Neuronal stem cell (in vitro differentiated cells): Measurements from ENCODE around the gene KCNQ1.

Experiments used
- DNase-seq: peaks from one replicate; pipeline ENCODE4 v3.0.0-alpha.2; 2013; ENCODE audit warnings: low spot score
- H2AFZ ChIP-seq: one replicate; pipeline ENCODE4 v1.6.1; 2013; ENCODE audit warnings: mild to moderate bottlenecking, low read length, inconsistent platforms
- H2AK5ac ChIP-seq: 2 replicates; pipeline ENCODE4 v1.6.1; 2013; ENCODE audit warnings: low read depth, mild to moderate bottlenecking, inconsistent platforms, low read length, moderate library complexity, mixed read lengths
- H2BK120ac ChIP-seq: 2 replicates; pipeline ENCODE4 v1.6.1; 2013; ENCODE audit warnings: low read depth, mild to moderate bottlenecking, inconsistent platforms, low read length, moderate library complexity, mixed read lengths
- H2BK12ac ChIP-seq: one replicate; pipeline ENCODE4 v1.6.1; 2013; ENCODE audit warnings: low read length, inconsistent platforms
- H2BK15ac ChIP-seq: 2 replicates; pipeline ENCODE4 v1.6.1; 2013; ENCODE audit warnings: mild to moderate bottlenecking, low read length, inconsistent platforms, mixed read lengths
- H2BK5ac ChIP-seq: one replicate; pipeline ENCODE4 v1.6.1; 2013; ENCODE audit warnings: inconsistent platforms, mild to moderate bottlenecking, low read length, moderate library complexity
- H3K14ac ChIP-seq: one replicate; pipeline ENCODE4 v1.6.1; 2013; ENCODE audit warnings: low read length, inconsistent platforms
- H3K18ac ChIP-seq: 2 replicates; pipeline ENCODE4 v1.6.1; 2013; ENCODE audit warnings: low read length, inconsistent platforms
- H3K23ac ChIP-seq: 2 replicates; pipeline ENCODE4 v1.6.1; 2013; ENCODE audit warnings: low read depth, mild to moderate bottlenecking, mixed read lengths, low read length, inconsistent platforms; ENCODE audit not compliant: poor library complexity
- H3K27ac ChIP-seq: replicated peaks from 3 replicates; pipeline ENCODE4 v1.5.1; 2013; ENCODE audit warnings: low read length, inconsistent platforms
- H3K27me3 ChIP-seq, 3 experiments: 2 replicates each; pipeline ENCODE4 v1.6.1; 2013; ENCODE audit warnings: low read length in 3 of 3, mild to moderate bottlenecking in 2 of 3, inconsistent platforms in 1 of 3, low read depth in 1 of 3, mixed read lengths in 1 of 3, moderate library complexity in 1 of 3; ENCODE audit not compliant: control insufficient read depth in 3 of 3, insufficient read depth in 3 of 3
- H3K36me3 ChIP-seq, 2 donors: replicated peaks in 1 of 2; 2 replicates each; pipeline ENCODE4 v1.6.1; 2013; ENCODE audit warnings: low read length in 2 of 2; ENCODE audit not compliant: control insufficient read depth in 2 of 2, insufficient read depth in 2 of 2
- H3K4ac ChIP-seq: 2 replicates; pipeline ENCODE4 v1.6.1; 2013; ENCODE audit warnings: inconsistent platforms, mild to moderate bottlenecking, low read length, moderate library complexity
- H3K4me1 ChIP-seq, 2 donors: 1 replicate in 1 of 2; 2 replicates in 1 of 2; pipeline ENCODE4 v1.6.1; 2013; ENCODE audit warnings: low read length in 2 of 2, low read depth in 1 of 2; ENCODE audit not compliant: control insufficient read depth in 2 of 2, insufficient read depth in 1 of 2
- H3K4me2 ChIP-seq: one replicate; pipeline ENCODE4 v1.6.1; 2013; ENCODE audit warnings: mild to moderate bottlenecking, low read length, inconsistent platforms; ENCODE audit not compliant: insufficient read depth, poor library complexity, severe bottlenecking
- H3K4me3 ChIP-seq, 2 donors: 2 replicates each; pipeline ENCODE4 v1.5.1; 2013; ENCODE audit warnings: low read length in 2 of 2, mild to moderate bottlenecking in 2 of 2, inconsistent platforms in 1 of 2, moderate library complexity in 1 of 2
- H3K79me1 ChIP-seq: one replicate; pipeline ENCODE4 v1.6.1; 2013; ENCODE audit warnings: low read depth, mild to moderate bottlenecking, inconsistent platforms, low read length, moderate library complexity
- H3K9ac ChIP-seq: one replicate; pipeline ENCODE4 v1.6.1; 2013; ENCODE audit warnings: mild to moderate bottlenecking, low read depth, low read length, inconsistent platforms; ENCODE audit not compliant: poor library complexity
- H3K9me3 ChIP-seq, 2 donors: replicated peaks in 1 of 2; 2 replicates each; pipeline versions ENCODE3 to v1.6.1; 2013; ENCODE audit warnings: low read length in 2 of 2, mild to moderate bottlenecking in 2 of 2, inconsistent platforms in 1 of 2, low read depth in 1 of 2, mixed read lengths in 1 of 2, moderate library complexity in 1 of 2; ENCODE audit not compliant: control insufficient read depth in 2 of 2, insufficient read depth in 1 of 2
- H4K8ac ChIP-seq: one replicate; pipeline ENCODE4 v1.6.1; 2013; ENCODE audit warnings: low read depth, mild to moderate bottlenecking, inconsistent platforms, low read length, moderate library complexity
- H4K91ac ChIP-seq: one replicate; pipeline ENCODE4 v1.6.1; 2013; ENCODE audit warnings: low read length, low read depth, mild to moderate bottlenecking, inconsistent platforms; ENCODE audit not compliant: poor library complexity
- WGBS, 2 donors: extraction: QIAGEN DNeasy Blood & Tissue Kit; methylation state at CpG; one replicate each; pipeline ENCODE4 v1.1.7; 2013; ENCODE audit warnings: missing lambda C conversion rate in 2 of 2, mixed read lengths in 1 of 2; ENCODE audit not compliant: insufficient read length in 2 of 2, insufficient replicate concordance in 1 of 2; ENCODE audit errors: extremely low coverage in 2 of 2; 5-methylcytosine and 5-hydroxymethylcytosine counted together

Gene KCNQ1

GRCh38 chr11:2524446-2525165, 79.8 kb downstream of the KCNQ1 start:
- H3K79me1 ChIP-seq: no peaks in the 10 kb centered on the region
- peaks cover 0 to 23% (median 4%) of the 10 kb centered on the region in 3 experiments for H3K27me3 ChIP-seq
- DNase-seq: no peak

GRCh38 chr11:2525166-2525861, 80.5 kb downstream of the KCNQ1 start:
- H3K14ac ChIP-seq: no peak overlapping the region
- peak overlapping the region in 1 of 2 donors; percentile 19 for H3K4me3 ChIP-seq
- peak overlapping the region; percentile 41 for H2BK12ac ChIP-seq
- H3K4me2 ChIP-seq: no peak overlapping the region
- peaks cover 0 to 23% (median 4%) of the 10 kb centered on the region in 3 experiments for H3K27me3 ChIP-seq
- H4K91ac ChIP-seq: no peak overlapping the region
- peak overlapping the region; percentile 84 for H2AK5ac ChIP-seq
- H3K79me1 ChIP-seq: no peaks in the 10 kb centered on the region
- peak overlapping the region; percentile 89 for H2BK15ac ChIP-seq
- H3K36me3 ChIP-seq: no peaks in the 10 kb centered on the region
- peak overlapping the region; percentile 28 for H2BK120ac ChIP-seq
- peak overlapping the region; percentile 90 for H3K18ac ChIP-seq
- H3K4me1 ChIP-seq: no peaks in the 10 kb centered on the region
- no peak overlapping the region for H3K27ac ChIP-seq
- H3K9me3 ChIP-seq: no peaks in the 10 kb centered on the region
- H3K23ac ChIP-seq: peak overlapping the region; percentile 85
- peak overlapping the region; percentile 39 for H2BK5ac ChIP-seq
- no CpG with 5 or more reads among the region's 17 CpGs for WGBS, 2 donors
- no peak overlapping the region for H2AFZ ChIP-seq
- no peak overlapping the region for H3K9ac ChIP-seq
- DNase-seq: no peak
- no peak overlapping the region for H3K4ac ChIP-seq
- peak overlapping the region; percentile 82 for H4K8ac ChIP-seq

More at GRCh38 chr11:2524446-2525165, 79.8 kb downstream of the KCNQ1 start:
- Histone ChIP-seq H3K9me3 (no peaks in the 10 kb centered on the region), H3K4me1 (no peaks in the 10 kb centered on the region), H2AFZ (no peak overlapping the region), H4K8ac (no peak overlapping the region), H2BK15ac (no peak overlapping the region), H3K27ac (no peak overlapping the region), H2AK5ac (peak overlapping the region; percentile 84), H3K36me3 (no peaks in the 10 kb centered on the region), H3K4me3 (no peak overlapping the region), H3K14ac (peak overlapping the region; percentile 21), H3K23ac (peak overlapping the region; percentile 52), H2BK5ac (peak overlapping the region; percentile 66), H3K18ac (peak overlapping the region; percentile 80), H4K91ac (no peak overlapping the region), H2BK120ac (peak overlapping the region; percentile 28), H3K4me2 (peak overlapping the region; percentile 11), H2BK12ac (no peak overlapping the region), H3K9ac (peak overlapping the region; percentile 21), H3K4ac (peak overlapping the region; percentile 23)
- WGBS, 2 donors: no CpG with 5 or more reads among the region's 15 CpGs

- Histone ChIP-seq H3K4me3 (no peak overlapping the region), H3K27me3 (peaks cover 0 to 20% (median 4%) of the 10 kb centered on the region in 3 experiments), H2AFZ (no peak overlapping the region), H3K4me1 (no peaks in the 10 kb centered on the region), H3K4me2 (no peak overlapping the region), H2BK120ac (no peak overlapping the region), H3K79me1 (no peaks in the 10 kb centered on the region), H2BK5ac (peak overlapping the region; percentile 39), H2AK5ac (peak overlapping the region; percentile 81), H4K91ac (no peak overlapping the region), H3K9me3 (no peaks in the 10 kb centered on the region), H3K18ac (peak overlapping the region; percentile 90), H3K27ac (no peak overlapping the region), H2BK15ac (peak overlapping the region; percentile 92), H4K8ac (no peak overlapping the region), H3K4ac (no peak overlapping the region), H3K14ac (peak overlapping the region; percentile 3), H3K23ac (peak overlapping the region; percentile 73), H3K9ac (no peak overlapping the region), H2BK12ac (no peak overlapping the region), H3K36me3 (no peaks in the 10 kb centered on the region)
- no peak for DNase-seq
- no CpG with 5 or more reads among the region's 15 CpGs for WGBS, 2 donors
Measured at GRCh38 chr11:2525941-2526807, 81.4 kb downstream of the KCNQ1 start.
